ENCODE measurements around the gene XK.
"Not testable (repeated sequence)": the region's sequence is repeated elsewhere in the genome, so short reads cannot be mapped to it uniquely, and the experiment has no call there.

Gene XK

DNA sequence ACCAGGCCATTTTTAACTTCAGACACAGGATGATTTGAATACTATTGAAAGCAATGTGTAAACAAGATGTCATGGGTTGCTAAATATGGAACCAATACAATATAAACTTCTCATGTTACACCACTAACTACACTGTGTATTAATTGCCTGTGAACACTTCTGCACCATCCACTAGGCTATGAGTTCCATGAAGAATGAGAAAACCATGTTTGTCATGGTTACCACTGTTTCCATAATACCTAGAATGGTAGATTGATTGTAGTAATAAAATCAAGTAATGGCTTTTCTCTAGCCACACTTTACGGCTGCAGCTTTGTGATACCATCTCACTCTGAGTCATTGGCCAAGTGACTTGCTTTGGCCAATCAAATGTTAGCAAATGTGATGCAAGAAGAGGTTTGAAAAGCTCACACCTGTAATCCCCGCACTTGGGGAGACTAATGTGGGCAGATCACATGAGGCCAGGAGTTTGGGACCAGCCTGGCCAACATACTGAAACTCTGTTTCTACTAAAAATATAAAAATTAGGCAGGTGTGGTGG is 74.4 kb downstream of the XK start:
- Histone ChIP-seq H3K79me2 (ENCODE audit: insufficient read depth, low read depth) (no peaks in the 10 kb centered on the region), H3K27me3 (ENCODE audit: insufficient read depth, low read depth) (no peaks in the 10 kb centered on the region), H3K4me3 (IDR thresholded peaks at IDR 0.05; ENCODE audit: insufficient read depth, low read depth, low read length) (no peak overlapping the region), H3K9ac (no peak overlapping the region), H3K36me3 (ENCODE audit: insufficient read depth) (no peaks in the 10 kb centered on the region), H3K27ac (no peak overlapping the region), H2AFZ (ENCODE audit: low read depth) (no peak overlapping the region), H3K4me2 (no peak overlapping the region), H4K20me1 (ENCODE audit: insufficient read depth) (no peaks in the 10 kb centered on the region), H3K4me1 (ENCODE audit: low read depth, poor library complexity, severe bottlenecking) (peaks cover 27% of the 10 kb centered on the region)
- TF ChIP-seq, protein P1, sequence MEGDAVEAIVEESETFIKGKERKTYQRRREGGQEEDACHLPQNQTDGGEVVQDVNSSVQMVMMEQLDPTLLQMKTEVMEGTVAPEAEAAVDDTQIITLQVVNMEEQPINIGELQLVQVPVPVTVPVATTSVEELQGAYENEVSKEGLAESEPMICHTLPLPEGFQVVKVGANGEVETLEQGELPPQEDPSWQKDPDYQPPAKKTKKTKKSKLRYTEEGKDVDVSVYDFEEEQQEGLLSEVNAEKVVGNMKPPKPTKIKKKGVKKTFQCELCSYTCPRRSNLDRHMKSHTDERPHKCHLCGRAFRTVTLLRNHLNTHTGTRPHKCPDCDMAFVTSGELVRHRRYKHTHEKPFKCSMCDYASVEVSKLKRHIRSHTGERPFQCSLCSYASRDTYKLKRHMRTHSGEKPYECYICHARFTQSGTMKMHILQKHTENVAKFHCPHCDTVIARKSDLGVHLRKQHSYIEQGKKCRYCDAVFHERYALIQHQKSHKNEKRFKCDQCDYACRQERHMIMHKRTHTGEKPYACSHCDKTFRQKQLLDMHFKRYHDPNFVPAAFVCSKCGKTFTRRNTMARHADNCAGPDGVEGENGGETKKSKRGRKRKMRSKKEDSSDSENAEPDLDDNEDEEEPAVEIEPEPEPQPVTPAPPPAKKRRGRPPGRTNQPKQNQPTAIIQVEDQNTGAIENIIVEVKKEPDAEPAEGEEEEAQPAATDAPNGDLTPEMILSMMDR (conservative IDR thresholded peaks at IDR 0.05; ENCODE audit: low read depth, low read length), result no peak

DNA sequence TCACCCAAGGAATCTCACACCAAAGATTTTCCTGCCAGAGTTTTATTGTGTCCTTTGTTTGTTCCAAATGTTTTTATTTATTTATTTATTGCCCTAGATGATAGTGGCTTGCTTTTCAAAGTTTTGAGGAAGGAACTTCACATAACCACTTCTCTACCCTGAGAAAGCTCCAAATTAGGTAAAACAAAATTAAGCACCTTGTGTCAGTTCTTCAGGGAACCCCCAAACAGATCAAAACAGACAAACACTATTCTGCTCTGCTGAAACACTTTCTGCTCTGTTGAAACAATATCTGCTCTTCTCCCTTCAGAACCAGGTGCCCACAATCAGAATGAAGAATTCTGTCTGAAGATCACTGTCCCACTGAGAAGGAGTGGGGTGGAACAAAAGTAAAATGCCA is 77.8 kb downstream of the XK start:
- Histone ChIP-seq H3K36me3 (ENCODE audit: insufficient read depth) (no peaks in the 10 kb centered on the region), H3K4me2 (no peak overlapping the region), H3K4me3 (IDR thresholded peaks at IDR 0.05; ENCODE audit: insufficient read depth, low read depth, low read length) (no peak overlapping the region), H4K20me1 (ENCODE audit: insufficient read depth) (no peaks in the 10 kb centered on the region), H3K27ac (no peak overlapping the region), H3K9ac (no peak overlapping the region), H3K4me1 (ENCODE audit: low read depth, poor library complexity, severe bottlenecking) (no peaks in the 10 kb centered on the region), H3K79me2 (ENCODE audit: insufficient read depth, low read depth) (no peaks in the 10 kb centered on the region), H3K27me3 (ENCODE audit: insufficient read depth, low read depth) (no peaks in the 10 kb centered on the region), H2AFZ (ENCODE audit: low read depth) (no peak overlapping the region)
- TF ChIP-seq, protein P1 (conservative IDR thresholded peaks at IDR 0.05; ENCODE audit: low read depth, low read length), result no peak

DNA sequence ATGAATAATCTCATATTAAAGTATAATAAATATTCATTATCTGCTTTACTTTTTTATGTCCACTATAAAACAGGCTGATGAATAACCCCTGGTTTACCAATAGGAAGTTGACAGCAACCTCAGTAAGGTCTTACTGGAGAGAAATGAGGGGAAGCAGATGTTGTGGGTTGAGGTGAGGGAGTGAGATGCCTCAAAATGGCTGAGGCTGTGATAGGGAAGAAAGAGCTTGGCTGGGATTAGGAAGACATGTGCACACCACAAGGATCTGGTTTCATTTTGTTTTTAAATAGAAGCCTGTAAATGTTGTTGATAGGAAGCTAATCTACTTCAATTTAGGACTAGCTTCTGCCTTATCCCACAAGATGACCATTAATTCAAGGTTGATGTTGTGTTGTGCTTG is 79.9 kb downstream of the XK start:
- TF ChIP-seq, protein P1 (conservative IDR thresholded peaks at IDR 0.05; ENCODE audit: low read depth, low read length), result no peak
- H3K4me3 ChIP-seq (IDR thresholded peaks at IDR 0.05; ENCODE audit: insufficient read depth, low read depth, low read length), result no peak overlapping the region
- no peak overlapping the region for H3K27ac ChIP-seq
- no peak overlapping the region for H3K4me2 ChIP-seq
- H3K79me2 ChIP-seq (ENCODE audit: insufficient read depth, low read depth), result no peaks in the 10 kb centered on the region
- no peaks in the 10 kb centered on the region for H3K27me3 ChIP-seq (ENCODE audit: insufficient read depth, low read depth)
- no peaks in the 10 kb centered on the region for H3K4me1 ChIP-seq (ENCODE audit: low read depth, poor library complexity, severe bottlenecking)
- H4K20me1 ChIP-seq (ENCODE audit: insufficient read depth), result no peaks in the 10 kb centered on the region
- no peak overlapping the region for H2AFZ ChIP-seq (ENCODE audit: low read depth)
- no peaks in the 10 kb centered on the region for H3K36me3 ChIP-seq (ENCODE audit: insufficient read depth)
- no peak overlapping the region for H3K9ac ChIP-seq

DNA sequence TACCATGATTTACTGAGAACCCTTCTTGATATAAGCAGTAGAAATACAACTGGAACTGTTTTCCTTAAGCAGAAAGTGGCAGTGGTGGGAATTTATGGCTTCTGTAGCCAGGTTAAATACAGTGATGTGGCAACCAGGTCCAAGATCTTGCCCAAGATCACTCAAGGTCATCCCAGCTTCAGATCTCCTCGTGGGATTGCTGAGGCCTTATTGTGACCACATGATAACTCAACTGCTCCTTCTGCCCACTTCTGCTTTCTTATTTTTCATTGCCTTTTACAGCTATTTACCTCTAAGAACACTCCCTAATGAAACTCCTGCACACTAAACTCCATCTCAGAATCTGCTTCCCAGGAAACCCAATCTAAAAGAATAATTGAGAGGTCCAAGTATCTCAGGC is 81.8 kb downstream of the XK start:
- Histone ChIP-seq H3K27ac (no peak overlapping the region), H3K36me3 (ENCODE audit: insufficient read depth) (no peaks in the 10 kb centered on the region), H3K79me2 (ENCODE audit: insufficient read depth, low read depth) (no peaks in the 10 kb centered on the region), H2AFZ (ENCODE audit: low read depth) (no peak overlapping the region), H3K4me1 (ENCODE audit: low read depth, poor library complexity, severe bottlenecking) (peaks cover 4% of the 10 kb centered on the region), H3K4me3 (IDR thresholded peaks at IDR 0.05; ENCODE audit: insufficient read depth, low read depth, low read length) (no peak overlapping the region), H4K20me1 (ENCODE audit: insufficient read depth) (no peaks in the 10 kb centered on the region), H3K27me3 (ENCODE audit: insufficient read depth, low read depth) (no peaks in the 10 kb centered on the region), H3K4me2 (no peak overlapping the region), H3K9ac (no peak overlapping the region)
- TF ChIP-seq, protein P1 (conservative IDR thresholded peaks at IDR 0.05; ENCODE audit: low read depth, low read length), result no peak

DNA sequence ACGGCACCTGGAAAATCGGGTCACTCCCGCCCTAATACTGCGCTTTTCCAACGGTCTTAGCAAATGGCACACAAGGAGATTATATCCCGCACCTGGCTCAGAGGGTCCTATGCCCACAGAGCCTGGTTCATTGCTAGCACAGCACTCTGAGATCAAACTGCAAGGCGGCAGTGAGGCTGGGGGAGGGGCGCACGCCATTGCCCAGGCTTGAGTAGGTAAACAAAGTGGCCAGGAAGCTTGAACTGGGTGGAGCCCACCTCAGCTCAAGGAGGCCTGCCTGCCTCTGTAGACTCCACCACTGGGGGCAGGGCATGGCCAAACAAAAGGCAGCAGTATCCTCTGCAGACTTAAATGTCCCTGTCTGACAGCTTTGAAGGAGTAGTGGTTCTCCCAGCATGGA is 83.3 kb downstream of the XK start:
- H3K9ac ChIP-seq; H3K4me3 ChIP-seq (IDR thresholded peaks at IDR 0.05; ENCODE audit: insufficient read depth, low read depth, low read length); H3K4me2 ChIP-seq; H4K20me1 ChIP-seq (ENCODE audit: insufficient read depth); H3K79me2 ChIP-seq (ENCODE audit: insufficient read depth, low read depth); H3K36me3 ChIP-seq (ENCODE audit: insufficient read depth); H3K4me1 ChIP-seq (ENCODE audit: low read depth, poor library complexity, severe bottlenecking); H2AFZ ChIP-seq (ENCODE audit: low read depth); H3K27ac ChIP-seq; H3K27me3 ChIP-seq (ENCODE audit: insufficient read depth, low read depth): not testable (repeated sequence)
